Body of pancreas (tissue), 4 donors: ENCODE data around the gene JPH3.

Experiments
- POLR2A ChIP-seq, 3 donors: fragments of 450-650 bp; IDR thresholded peaks; one replicate each; pipeline ENCODE4 v1.6.1; 2016; ENCODE audit warnings: antibody characterized with exemption in 3 of 3, mild to moderate bottlenecking in 2 of 3
- TF ChIP-seq, protein P1 (sequence below), 7 experiments: fragments of 450-650 bp in 4 of 7; fragments of 200-600 bp in 3 of 7; sonication (generic) in 3 of 7; IDR thresholded peaks; one replicate each; pipeline ENCODE4 v1.5.1; 2016 to 2019; ENCODE audit warnings: antibody characterized with exemption in 7 of 7

DNA sequence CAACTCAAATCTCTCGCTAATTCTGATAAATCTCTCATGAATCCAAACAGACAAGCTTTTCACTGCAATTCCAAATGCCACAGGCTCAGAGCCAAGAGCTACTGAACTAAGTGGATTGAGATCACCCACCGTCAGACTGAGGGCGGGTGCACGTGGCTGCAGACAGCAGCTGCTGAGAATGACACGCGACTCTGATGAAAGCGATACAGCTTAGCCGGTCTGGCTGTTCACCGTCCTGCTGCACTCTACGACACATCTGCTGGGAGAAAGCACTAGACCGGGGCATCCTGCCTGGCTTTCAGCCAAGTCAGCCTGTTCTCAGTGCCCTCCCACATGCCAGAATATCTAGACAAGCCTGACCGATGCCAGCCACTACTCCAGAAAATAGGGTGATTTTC, 120.9 kb downstream of the JPH3 start:
- TF ChIP-seq, protein P1, sequence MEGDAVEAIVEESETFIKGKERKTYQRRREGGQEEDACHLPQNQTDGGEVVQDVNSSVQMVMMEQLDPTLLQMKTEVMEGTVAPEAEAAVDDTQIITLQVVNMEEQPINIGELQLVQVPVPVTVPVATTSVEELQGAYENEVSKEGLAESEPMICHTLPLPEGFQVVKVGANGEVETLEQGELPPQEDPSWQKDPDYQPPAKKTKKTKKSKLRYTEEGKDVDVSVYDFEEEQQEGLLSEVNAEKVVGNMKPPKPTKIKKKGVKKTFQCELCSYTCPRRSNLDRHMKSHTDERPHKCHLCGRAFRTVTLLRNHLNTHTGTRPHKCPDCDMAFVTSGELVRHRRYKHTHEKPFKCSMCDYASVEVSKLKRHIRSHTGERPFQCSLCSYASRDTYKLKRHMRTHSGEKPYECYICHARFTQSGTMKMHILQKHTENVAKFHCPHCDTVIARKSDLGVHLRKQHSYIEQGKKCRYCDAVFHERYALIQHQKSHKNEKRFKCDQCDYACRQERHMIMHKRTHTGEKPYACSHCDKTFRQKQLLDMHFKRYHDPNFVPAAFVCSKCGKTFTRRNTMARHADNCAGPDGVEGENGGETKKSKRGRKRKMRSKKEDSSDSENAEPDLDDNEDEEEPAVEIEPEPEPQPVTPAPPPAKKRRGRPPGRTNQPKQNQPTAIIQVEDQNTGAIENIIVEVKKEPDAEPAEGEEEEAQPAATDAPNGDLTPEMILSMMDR (IDR thresholded peaks at IDR 0.05) = no peak
- TF ChIP-seq POLR2A (IDR thresholded peaks at IDR 0.05) = no peak
